DOHH2 (cell line): ENCODE measurements around the gene PAXX.

Source experiments
- H3F3A ChIP-seq: fragments of 200-600 bp; sonication (generic), shearing (Covaris generic); 2 replicates; pipeline ENCODE4 v1.6.0; 2016; ENCODE audit warnings: antibody characterized with exemption, mild to moderate bottlenecking; ENCODE audit not compliant: control insufficient read depth, insufficient read depth
- H3K27ac ChIP-seq: fragments of 200-600 bp; sonication (generic); 2 replicates; pipeline ENCODE4 v1.5.1; 2014; ENCODE audit warnings: low read depth, mild to moderate bottlenecking, low read length, moderate library complexity
- H3K27me3 ChIP-seq: fragments of 200-600 bp; sonication (generic); 2 replicates; pipeline ENCODE4 v1.6.1; 2014; ENCODE audit warnings: mild to moderate bottlenecking, low read length, mixed read lengths; ENCODE audit not compliant: control insufficient read depth
- H3K36me3 ChIP-seq: fragments of 200-600 bp; sonication (generic); 2 replicates; pipeline ENCODE4 v1.6.1; 2014; ENCODE audit warnings: mild to moderate bottlenecking, low read length, moderate library complexity, mixed read lengths; ENCODE audit not compliant: control insufficient read depth
- H3K4me1 ChIP-seq: fragments of 200-600 bp; sonication (generic); 2 replicates; pipeline ENCODE4 v1.6.1; 2014; ENCODE audit warnings: mild to moderate bottlenecking, low read length, mixed read lengths; ENCODE audit not compliant: control insufficient read depth
- H3K4me2 ChIP-seq: fragments of 200-600 bp; sonication (generic); 2 replicates; pipeline ENCODE4 v1.6.0; 2014; ENCODE audit warnings: mild to moderate bottlenecking, low read length, moderate library complexity
- H3K4me3 ChIP-seq: fragments of 200-600 bp; sonication (generic); 2 replicates; pipeline ENCODE4 v1.5.1; 2014; ENCODE audit warnings: mild to moderate bottlenecking, low read length, mixed read lengths
- H3K79me2 ChIP-seq: fragments of 200-600 bp; sonication (generic); 2 replicates; pipeline ENCODE4 v1.6.1; 2014; ENCODE audit warnings: mild to moderate bottlenecking, low read length, mixed read lengths; ENCODE audit not compliant: control insufficient read depth
- H3K9me2 ChIP-seq: fragments of 200-600 bp; sonication (generic); replicated peaks from 2 replicates; pipeline ENCODE4 v1.6.1; 2014; ENCODE audit warnings: mild to moderate bottlenecking, low read length, mixed read lengths; ENCODE audit not compliant: control insufficient read depth
- H3K9me3 ChIP-seq: fragments of 200-600 bp; sonication (generic); 2 replicates; pipeline ENCODE4 v1.6.1; 2014; ENCODE audit warnings: antibody characterized with exemption, low read length, mixed read lengths; ENCODE audit not compliant: control insufficient read depth, insufficient read depth
- H4K20me1 ChIP-seq: fragments of 200-600 bp; sonication (generic); 2 replicates; pipeline ENCODE4 v1.6.0; 2014; ENCODE audit warnings: low read depth, mild to moderate bottlenecking, antibody characterized with exemption, low read length, moderate library complexity; ENCODE audit not compliant: control insufficient read depth, insufficient read depth
- CTCF ChIP-seq: fragments of 200-600 bp; sonication (generic); IDR thresholded peaks from one replicate; pipeline ENCODE4 v1.5.1; 2014; ENCODE audit warnings: antibody characterized with exemption, mild to moderate bottlenecking, low read depth, low read length; ENCODE audit not compliant: poor library complexity, severe bottlenecking
- EZH2phosphoT487 ChIP-seq: fragments of 200-600 bp; sonication (generic); IDR thresholded peaks from 2 replicates; pipeline ENCODE4 v1.6.1; 2017; ENCODE audit warnings: borderline replicate concordance, mild to moderate bottlenecking, antibody characterized with exemption, low read length, moderate library complexity, mixed read lengths

The PAXX gene

DNA sequence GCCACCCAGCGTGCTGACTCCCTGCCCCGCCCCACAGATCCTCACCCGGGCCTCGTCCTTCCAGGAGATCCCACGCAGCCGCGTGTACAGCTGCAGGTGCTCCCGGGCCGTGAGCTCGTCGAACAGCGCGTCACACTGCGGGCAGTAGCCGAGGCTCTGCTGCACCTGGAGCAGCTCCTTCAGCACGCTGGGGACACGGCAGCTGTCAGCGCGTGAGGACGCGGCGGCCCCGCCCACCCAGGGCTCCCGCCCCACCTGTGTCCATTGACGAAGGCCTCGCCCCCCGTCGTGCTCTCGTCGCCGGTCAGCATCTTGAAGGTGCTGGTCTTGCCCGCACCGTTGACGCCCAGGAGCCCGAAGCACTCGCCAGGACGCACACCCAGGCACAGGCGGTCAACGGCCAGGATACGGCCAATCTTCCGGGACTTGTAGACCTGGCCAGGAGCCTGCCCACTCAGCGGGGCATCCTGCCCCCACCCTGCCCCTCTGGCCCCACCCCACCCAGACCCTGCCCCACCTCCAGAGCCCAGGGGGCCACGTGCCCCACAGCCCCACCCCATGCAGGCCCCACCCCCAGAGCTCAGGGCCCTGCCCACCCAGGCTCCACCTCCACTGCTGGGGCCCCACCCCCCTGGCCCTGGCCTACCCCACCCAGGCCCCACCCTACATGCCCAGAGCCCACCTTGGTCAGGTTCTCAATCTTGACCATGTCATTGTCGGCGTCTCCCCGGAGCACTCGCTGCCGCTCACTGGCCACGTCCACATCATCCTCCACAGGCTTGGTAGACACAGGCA lies 17.9 kb downstream of the PAXX start:
- Histone ChIP-seq H3K9me3 (no peaks in the 10 kb centered on the region), H3K36me3 (no peaks in the 10 kb centered on the region), H3K27ac (no peak overlapping the region), H4K20me1 (no peaks in the 10 kb centered on the region), H3K4me3 (no peak overlapping the region), H3K79me2 (no peaks in the 10 kb centered on the region), H3K9me2 (no peaks in the 10 kb centered on the region), H3K4me1 (peaks cover 4% of the 10 kb centered on the region; the same call in 1 of the 2 replicates), H3F3A (no peaks in the 10 kb centered on the region), H3K27me3 (no peaks in the 10 kb centered on the region), H3K4me2 (no peak overlapping the region)
- TF ChIP-seq EZH2phosphoT487 (no peak), CTCF (no peak)

- Histone ChIP-seq H3K27ac (no peak overlapping the region), H3K27me3 (no peaks in the 10 kb centered on the region), H3F3A (no peaks in the 10 kb centered on the region), H3K9me3 (no peaks in the 10 kb centered on the region), H3K4me1 (peaks cover 4% of the 10 kb centered on the region; the same call in 1 of the 2 replicates), H3K4me2 (no peak overlapping the region), H3K4me3 (no peak overlapping the region), H3K36me3 (no peaks in the 10 kb centered on the region), H3K79me2 (no peaks in the 10 kb centered on the region), H3K9me2 (no peaks in the 10 kb centered on the region), H4K20me1 (no peaks in the 10 kb centered on the region)
- no peak for TF ChIP-seq EZH2phosphoT487
- TF ChIP-seq CTCF = no peak
Observed at GRCh38 chr9:137011156-137011555, 18.9 kb downstream of the PAXX start.

DNA sequence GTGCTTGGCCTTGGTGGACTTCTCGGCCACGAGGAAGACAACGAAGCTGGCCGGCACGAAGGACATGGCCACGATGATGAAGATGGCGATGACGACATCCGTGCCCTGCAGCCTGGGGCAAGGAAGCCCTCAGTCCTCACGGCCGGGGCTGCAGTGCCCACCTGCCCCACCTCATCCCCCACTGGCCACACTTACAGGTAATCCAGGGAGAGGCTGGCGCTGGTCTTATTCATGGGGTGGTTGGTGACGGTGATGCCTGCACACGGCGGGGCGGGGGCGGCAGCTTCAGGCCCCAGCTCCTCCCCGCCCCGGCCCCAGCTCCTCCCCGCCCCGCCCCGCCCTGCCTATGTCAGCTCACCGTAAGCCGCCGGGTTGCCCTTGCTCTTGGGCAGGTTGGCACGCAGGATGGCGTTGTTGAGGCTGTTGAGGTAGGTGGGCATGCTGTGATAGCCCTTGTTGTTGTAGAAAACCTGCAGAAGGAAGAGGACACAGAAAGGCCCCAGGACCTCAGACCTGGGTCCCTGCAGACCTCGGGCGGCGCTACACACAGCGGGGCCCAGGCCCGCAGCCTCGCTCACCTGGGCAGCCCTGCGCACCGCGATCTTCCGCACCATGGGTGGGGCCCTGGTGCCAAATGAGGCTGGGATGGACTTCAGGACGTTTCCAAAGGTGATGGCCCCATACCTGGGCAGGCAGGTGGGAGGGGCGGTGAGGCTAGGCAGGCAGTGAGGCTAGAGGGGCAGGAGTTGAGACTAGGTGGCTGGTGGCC lies 19.9 kb downstream of the PAXX start:
- Histone ChIP-seq H3K4me2 (no peak overlapping the region), H3K27ac (no peak overlapping the region), H3K4me3 (no peak overlapping the region), H3K79me2 (no peaks in the 10 kb centered on the region), H3K36me3 (no peaks in the 10 kb centered on the region), H3K4me1 (peaks cover 4% of the 10 kb centered on the region; the same call in 1 of the 2 replicates), H3K9me3 (no peaks in the 10 kb centered on the region), H4K20me1 (no peaks in the 10 kb centered on the region), H3K9me2 (no peaks in the 10 kb centered on the region), H3F3A (no peaks in the 10 kb centered on the region), H3K27me3 (no peaks in the 10 kb centered on the region)
- TF ChIP-seq CTCF (no peak), EZH2phosphoT487 (no peak)
